ENCODE measurements around the gene GATAD2B.
A peak's percentile ranks its signal among the peaks of the same experiment; 100 is the strongest.
"Not testable (repeated sequence)": the region's sequence is repeated elsewhere in the genome, so short reads cannot be mapped to it uniquely, and the experiment has no call there.

The GATAD2B gene

GRCh38 chr1:153849487-153850185, 73.1 kb downstream of the GATAD2B start:
- no peak overlapping the region for H3K4me3 ChIP-seq (ENCODE audit: low read depth, low read length)
- TF ChIP-seq, protein P1, sequence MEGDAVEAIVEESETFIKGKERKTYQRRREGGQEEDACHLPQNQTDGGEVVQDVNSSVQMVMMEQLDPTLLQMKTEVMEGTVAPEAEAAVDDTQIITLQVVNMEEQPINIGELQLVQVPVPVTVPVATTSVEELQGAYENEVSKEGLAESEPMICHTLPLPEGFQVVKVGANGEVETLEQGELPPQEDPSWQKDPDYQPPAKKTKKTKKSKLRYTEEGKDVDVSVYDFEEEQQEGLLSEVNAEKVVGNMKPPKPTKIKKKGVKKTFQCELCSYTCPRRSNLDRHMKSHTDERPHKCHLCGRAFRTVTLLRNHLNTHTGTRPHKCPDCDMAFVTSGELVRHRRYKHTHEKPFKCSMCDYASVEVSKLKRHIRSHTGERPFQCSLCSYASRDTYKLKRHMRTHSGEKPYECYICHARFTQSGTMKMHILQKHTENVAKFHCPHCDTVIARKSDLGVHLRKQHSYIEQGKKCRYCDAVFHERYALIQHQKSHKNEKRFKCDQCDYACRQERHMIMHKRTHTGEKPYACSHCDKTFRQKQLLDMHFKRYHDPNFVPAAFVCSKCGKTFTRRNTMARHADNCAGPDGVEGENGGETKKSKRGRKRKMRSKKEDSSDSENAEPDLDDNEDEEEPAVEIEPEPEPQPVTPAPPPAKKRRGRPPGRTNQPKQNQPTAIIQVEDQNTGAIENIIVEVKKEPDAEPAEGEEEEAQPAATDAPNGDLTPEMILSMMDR (conservative IDR thresholded peaks at IDR 0.05; ENCODE audit: low read depth, low read length), result no peak
- no peak for DNase-seq (ENCODE audit: low read depth)

DNA sequence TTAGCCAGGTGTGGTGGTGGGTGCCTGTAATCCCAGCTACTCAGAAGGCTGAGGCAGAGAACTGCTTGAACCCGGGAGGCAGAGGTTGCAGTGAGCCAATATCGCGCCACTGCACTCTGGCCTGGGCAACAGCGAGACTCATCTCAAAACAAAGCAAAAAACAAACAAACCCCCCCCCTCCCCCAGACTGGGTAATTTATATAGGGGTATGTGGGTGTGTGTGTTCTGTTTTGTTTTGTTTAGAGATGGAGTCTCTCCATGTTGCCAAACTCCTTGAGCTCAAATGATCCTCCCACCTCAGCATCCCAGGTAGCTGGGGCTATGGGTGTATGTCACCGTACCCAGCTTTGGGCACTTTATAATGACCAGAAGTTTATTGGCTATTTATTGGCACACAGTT, 74.0 kb downstream of the GATAD2B start:
- DNase-seq (ENCODE audit: low read depth), result no peak
- H3K4me3 ChIP-seq (ENCODE audit: low read depth, low read length), result no peak overlapping the region
- TF ChIP-seq, protein P1 (conservative IDR thresholded peaks at IDR 0.05; ENCODE audit: low read depth, low read length), result no peak

- DNase-seq (ENCODE audit: low read depth), result no peak
- H3K4me3 ChIP-seq (ENCODE audit: low read depth, low read length), result no peak overlapping the region
- TF ChIP-seq, protein P1 (conservative IDR thresholded peaks at IDR 0.05; ENCODE audit: low read depth, low read length), result no peak
Observed at GRCh38 chr1:153845158-153845557, 77.6 kb downstream of the GATAD2B start.

DNA sequence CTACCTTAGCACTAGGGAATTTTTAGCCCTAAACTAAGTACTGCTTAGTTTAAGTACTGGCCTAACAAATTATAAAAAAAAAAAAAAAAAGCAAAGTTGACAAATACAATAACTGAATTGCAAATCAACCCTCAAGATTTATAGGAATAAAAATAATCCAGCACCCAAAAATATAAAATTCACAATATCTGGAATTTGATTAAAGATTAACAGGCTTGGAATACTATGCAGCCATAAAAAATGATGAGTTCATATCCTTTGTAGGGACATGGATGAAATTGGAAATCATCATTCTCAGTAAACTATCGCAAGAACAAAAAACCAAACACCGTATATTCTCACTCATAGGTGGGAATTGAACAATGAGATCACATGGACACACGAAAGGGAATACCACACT, 78.4 kb downstream of the GATAD2B start:
- not testable (repeated sequence) for H3K4me3 ChIP-seq (ENCODE audit: low read depth, low read length); DNase-seq (ENCODE audit: low read depth)

- DNase-seq (ENCODE audit: low read depth), result no peak
- no peak overlapping the region for H3K4me3 ChIP-seq (ENCODE audit: low read depth, low read length)
- TF ChIP-seq, protein P1 (conservative IDR thresholded peaks at IDR 0.05; ENCODE audit: low read depth, low read length), result no peak
Observed at GRCh38 chr1:153842006-153842471, 80.7 kb downstream of the GATAD2B start.

DNA sequence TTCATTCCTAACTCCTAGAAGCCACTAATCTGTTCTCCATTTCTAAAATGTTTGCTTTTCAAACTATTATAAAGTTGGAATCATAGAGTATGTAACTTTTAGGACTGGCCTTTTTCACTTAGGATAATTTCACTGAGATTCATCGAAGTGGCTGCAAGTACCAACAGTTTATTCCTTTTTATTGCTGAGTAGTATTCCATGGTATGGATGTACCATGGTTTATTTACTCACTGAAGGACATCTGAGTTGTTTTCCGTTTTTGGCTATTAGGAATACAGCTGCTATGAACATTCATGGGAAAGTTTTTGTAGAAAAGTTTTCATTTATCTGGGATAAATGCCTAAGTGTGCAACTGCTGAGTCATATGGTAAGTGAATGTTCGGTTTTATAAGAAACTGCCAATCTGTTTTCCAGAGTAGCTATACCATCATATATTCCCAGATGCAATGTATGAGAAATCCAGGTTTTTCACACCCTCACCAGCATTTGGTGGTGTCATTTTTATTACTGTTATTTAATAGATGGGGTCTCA, 81.2 kb downstream of the GATAD2B start:
- no peak overlapping the region for H3K4me3 ChIP-seq (ENCODE audit: low read depth, low read length)
- DNase-seq (ENCODE audit: low read depth), result peak; percentile 34
- TF ChIP-seq, protein P1 (conservative IDR thresholded peaks at IDR 0.05; ENCODE audit: low read depth, low read length), result no peak

GRCh38 chr1:153840774-153841173, 82.0 kb downstream of the GATAD2B start:
- not testable (repeated sequence) for DNase-seq (ENCODE audit: low read depth); H3K4me3 ChIP-seq (ENCODE audit: low read depth, low read length)

DNA sequence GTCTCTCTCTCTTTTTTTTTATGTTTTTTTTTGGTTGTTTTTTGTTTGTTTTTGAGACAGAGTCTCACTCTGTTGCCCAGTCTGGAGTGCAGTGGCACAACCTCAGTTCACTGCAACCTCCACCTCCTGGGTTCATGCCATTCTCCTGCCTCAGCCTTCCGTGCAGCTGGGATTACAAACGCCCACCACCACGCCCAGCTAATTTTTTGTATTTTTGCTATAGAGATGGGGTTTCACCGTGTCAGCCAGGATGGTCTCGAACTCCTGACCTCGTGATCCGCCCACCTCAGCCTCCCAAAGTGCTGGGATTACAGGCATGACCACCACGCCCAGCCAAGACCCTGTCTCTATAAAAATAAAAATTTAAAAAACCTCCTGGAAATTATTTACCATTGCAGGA, 88.8 kb downstream of the GATAD2B start:
- H3K4me3 ChIP-seq (ENCODE audit: low read depth, low read length); DNase-seq (ENCODE audit: low read depth): not testable (repeated sequence)
